ENCODE results near the gene NUP188. TPM values are rescaled to one million over a fixed set of nuclear protein-coding genes. Genes with fewer than 3 reads are reported as not detected.

Gene NUP188
- total and polyA plus RNA-seq, 10 of the 15 experiments (the other 5 are each of a cell fraction or from before 2014, with no cell fraction given) = 1.4 to 73.7 (median 48.9) TPM

GRCh38 chr9:128906741-128907140 lies 40.8 kb upstream of the NUP188 start:
- Histone ChIP-seq H3K27me3 (replicated peaks in 1 of 2; ENCODE audit: control insufficient read depth in 2 of 2, insufficient read depth in 2 of 2, low read length in 1 of 2) (no peaks in the 10 kb centered on the region), H3K79me2 (ENCODE audit: control insufficient read depth, insufficient read depth, low read length) (no peaks in the 10 kb centered on the region), H3K4me1 (ENCODE audit: control insufficient read depth, insufficient read depth, low read length) (peaks cover 12% of the 10 kb centered on the region), H3K27ac (ENCODE audit: control insufficient read depth, insufficient read depth) (no peak overlapping the region), H3K36me3 (ENCODE audit: control insufficient read depth in 2 of 2, insufficient read depth in 2 of 2, low read length in 1 of 2) (peaks cover 8 to 28% of the 10 kb centered on the region in 2 experiments; a peak in 3 of 4 replicates), H4K20me1 (ENCODE audit: control insufficient read depth, insufficient read depth) (no peaks in the 10 kb centered on the region), H3K4me2 (ENCODE audit: control insufficient read depth, insufficient read depth) (no peak overlapping the region), H2AFZ (ENCODE audit: control insufficient read depth, low read depth, low read length) (no peak overlapping the region), H3K4me3 (no peak overlapping the region), H3K9me3 (replicated peaks; ENCODE audit: control insufficient read depth, insufficient read depth, low read length) (no peaks in the 10 kb centered on the region), H3K9ac (ENCODE audit: control insufficient read depth, insufficient read depth, low read length) (no peak overlapping the region)
- ATAC-seq = no peak
- 66% methylated on average over 2 of the region's 2 CpGs for WGBS (ENCODE audit: insufficient coverage, insufficient replicate concordance, low lambda C conversion rate, missing lambda C conversion rate)
- RAD21 ChIA-PET (ENCODE audit: unreplicated experiment) = no interaction called here
- FAIRE-seq = no peak
- SMC1A ChIA-PET (ENCODE audit: uncharacterized antibody, unreplicated experiment) = no interaction called here
- intact Hi-C loops (cut with micrococcal nuclease; ENCODE audit: unreplicated experiment) = no loop called here
- DNase-seq (ENCODE audit: low read depth, low spot score) = no peak
- POLR2A ChIA-PET = interaction anchor here (0.6 kb wide), 1 partner anchor 83 kb away, joined by 5 read pairs; no protein-coding TSS in a partner anchor
- in situ Hi-C loops (cut with MboI) = no loop called here
- CTCF ChIA-PET = no interaction called here
- BruUV-seq (replicated peaks) = no TSS peak
- no peak for TF ChIP-seq SUPT20H (IDR thresholded peaks at IDR 0.05; ENCODE audit: borderline replicate concordance, control insufficient read depth, low read depth, low read length)
- TF ChIP-seq SRF (IDR thresholded peaks at IDR 0.05; ENCODE audit: low read depth in 2 of 2, low read length in 2 of 2) = no peak
- no peak for TF ChIP-seq YBX1 (IDR thresholded peaks at IDR 0.05)
- no peak for TF ChIP-seq MYC (IDR thresholded peaks at IDR 0.05; ENCODE audit: insufficient read depth, insufficient read length, insufficient replicate concordance, low read length, severe bottlenecking)
- TF ChIP-seq FOS (IDR thresholded peaks at IDR 0.05; ENCODE audit: borderline replicate concordance, extremely low read depth, insufficient read length) = no peak
- no peak for TF ChIP-seq ZNF687 (IDR thresholded peaks at IDR 0.05)
- no peak for TF ChIP-seq EGR1 (IDR thresholded peaks at IDR 0.05; ENCODE audit: borderline replicate concordance in 1 of 2, low read depth in 2 of 2, low read length in 2 of 2)
- TF ChIP-seq IRF4 (IDR thresholded peaks at IDR 0.05; ENCODE audit: low read depth, low read length) = no peak
- TF ChIP-seq ASH2L (IDR thresholded peaks at IDR 0.05; ENCODE audit: borderline replicate concordance, low read depth) = no peak
- TF ChIP-seq DPF2 (IDR thresholded peaks at IDR 0.05) = no peak
- TF ChIP-seq NFYA (IDR thresholded peaks at IDR 0.05; ENCODE audit: borderline replicate concordance, low read depth, low read length) = no peak
- no peak for TF ChIP-seq TBL1XR1 (IDR thresholded peaks at IDR 0.05; ENCODE audit: low read depth, low read length)
- TF ChIP-seq PBX3 (IDR thresholded peaks at IDR 0.05; ENCODE audit: insufficient replicate concordance, low read depth, low read length) = no peak
- TF ChIP-seq IRF3 (IDR thresholded peaks at IDR 0.05) = no peak
- TF ChIP-seq E2F8 (IDR thresholded peaks at IDR 0.05; ENCODE audit: low read depth, partially characterized antibody) = no peak
- no peak for TF ChIP-seq KAT2A (conservative IDR thresholded peaks at IDR 0.05; ENCODE audit: control insufficient read depth, low read depth, low read length)

Data from GM12878 (cell line).